ENCODE results near the gene NRARP.

NRARP gene

DNA sequence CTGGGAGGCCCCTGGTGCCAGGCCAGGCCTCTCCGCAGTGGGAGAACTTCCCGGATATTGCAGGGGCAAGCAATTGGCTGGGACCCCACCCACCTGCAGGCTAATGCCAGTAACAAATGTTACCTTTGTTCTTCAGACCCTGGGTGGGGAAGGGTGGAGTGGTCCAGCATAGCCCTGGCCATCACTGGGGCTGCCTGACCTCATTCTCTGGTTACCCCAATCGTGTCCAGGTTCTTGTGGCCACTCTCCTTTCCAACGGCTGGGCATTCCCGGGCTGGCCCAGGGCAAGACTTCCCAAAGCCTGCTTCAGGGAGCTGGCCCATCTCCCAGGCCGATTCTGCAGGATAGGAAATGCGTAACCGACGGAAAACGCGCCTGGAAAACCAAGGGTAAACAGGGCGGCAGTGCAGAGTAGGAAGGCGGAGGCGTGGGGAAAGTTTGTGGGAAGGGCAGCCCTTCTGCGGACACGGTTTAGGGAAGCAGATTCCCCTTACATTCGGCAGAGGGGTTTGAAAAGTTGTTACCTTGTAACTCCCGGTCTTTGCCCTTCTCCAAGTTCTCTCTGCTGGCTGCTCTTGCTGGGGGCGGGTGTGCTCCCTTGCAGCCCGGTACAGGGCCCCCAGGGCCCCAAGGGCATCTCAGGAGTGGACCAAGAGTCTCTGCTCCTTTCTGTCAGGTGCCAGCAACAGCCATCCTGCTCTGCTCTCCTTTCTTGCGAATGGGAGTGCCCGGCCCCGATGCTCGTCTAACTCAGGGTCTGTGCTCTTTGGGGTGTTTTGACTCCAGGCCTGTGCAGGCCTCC, 3.5 kb downstream of the NRARP start:
- DNase-seq (ENCODE audit: low read depth, low spot score) = no peak

DNA sequence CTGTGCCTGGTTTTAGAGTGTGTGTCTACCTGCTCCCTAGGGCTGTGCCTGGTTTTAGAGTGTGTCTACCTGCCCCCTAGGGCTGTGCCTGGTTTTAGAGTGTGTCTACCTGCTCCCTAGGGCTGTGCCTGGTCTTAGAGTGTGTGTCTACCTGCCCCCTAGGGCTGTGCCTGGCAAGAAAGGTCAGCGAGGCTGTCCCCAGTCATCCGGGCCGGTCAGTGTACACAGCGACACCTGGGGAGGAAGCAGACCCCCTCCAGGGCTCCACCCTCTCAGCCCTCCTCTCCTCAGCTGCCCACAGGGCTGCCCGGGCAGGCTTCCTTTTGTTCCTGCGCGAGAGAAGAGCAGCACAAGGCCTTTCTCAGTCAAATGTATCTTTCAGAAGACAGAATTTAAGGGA, 4.1 kb downstream of the NRARP start:
- no peak for DNase-seq (ENCODE audit: low read depth, low spot score)

DNA sequence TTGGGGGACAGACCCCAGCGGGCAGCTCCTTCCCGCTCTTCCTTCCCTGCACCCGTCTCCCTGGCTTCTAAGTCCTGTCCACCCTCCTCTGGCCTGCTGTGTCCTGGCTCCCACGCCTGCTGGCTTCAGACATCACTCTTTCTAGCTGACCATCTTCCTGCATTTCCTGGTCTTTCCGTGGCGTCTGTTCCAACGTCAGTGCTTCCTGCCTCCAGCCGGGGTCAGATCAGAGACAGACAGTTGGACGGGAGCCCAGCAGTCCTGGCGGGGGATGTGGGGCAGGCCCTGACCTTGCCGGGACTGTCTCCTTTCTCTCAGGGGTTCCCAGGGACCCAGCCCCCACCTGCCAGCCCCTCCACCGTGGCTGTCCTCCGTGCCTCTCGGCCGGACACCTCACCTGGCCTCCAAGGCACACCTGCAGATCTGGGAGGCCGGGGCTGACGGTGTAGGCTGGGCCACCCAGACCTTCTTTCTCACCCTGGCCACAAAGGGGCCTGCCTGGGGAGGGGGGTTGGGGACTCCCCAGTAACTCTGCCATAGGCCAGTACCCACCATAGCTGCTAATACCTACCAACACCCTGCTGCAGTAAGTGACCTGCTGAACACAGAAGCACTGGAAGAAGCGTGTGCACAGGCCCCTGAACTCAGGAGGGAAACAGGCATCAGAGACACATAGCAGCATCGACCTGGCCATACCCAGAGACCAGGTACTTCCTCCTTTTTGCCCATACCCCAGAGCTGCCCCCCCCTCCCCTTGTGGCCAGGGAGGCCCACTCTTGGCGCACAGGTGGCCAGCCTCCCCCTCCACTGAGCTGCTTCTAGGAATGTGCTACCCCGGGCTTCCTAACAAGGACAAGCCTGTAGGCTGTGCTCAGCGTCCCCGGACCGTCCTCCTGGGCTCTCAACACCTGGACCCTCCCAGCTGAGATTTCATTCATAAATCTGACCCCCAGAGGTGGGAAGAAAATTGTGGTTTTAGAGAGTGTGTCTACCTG, 5.1 kb downstream of the NRARP start:
- no peak for DNase-seq (ENCODE audit: low read depth, low spot score)

DNA sequence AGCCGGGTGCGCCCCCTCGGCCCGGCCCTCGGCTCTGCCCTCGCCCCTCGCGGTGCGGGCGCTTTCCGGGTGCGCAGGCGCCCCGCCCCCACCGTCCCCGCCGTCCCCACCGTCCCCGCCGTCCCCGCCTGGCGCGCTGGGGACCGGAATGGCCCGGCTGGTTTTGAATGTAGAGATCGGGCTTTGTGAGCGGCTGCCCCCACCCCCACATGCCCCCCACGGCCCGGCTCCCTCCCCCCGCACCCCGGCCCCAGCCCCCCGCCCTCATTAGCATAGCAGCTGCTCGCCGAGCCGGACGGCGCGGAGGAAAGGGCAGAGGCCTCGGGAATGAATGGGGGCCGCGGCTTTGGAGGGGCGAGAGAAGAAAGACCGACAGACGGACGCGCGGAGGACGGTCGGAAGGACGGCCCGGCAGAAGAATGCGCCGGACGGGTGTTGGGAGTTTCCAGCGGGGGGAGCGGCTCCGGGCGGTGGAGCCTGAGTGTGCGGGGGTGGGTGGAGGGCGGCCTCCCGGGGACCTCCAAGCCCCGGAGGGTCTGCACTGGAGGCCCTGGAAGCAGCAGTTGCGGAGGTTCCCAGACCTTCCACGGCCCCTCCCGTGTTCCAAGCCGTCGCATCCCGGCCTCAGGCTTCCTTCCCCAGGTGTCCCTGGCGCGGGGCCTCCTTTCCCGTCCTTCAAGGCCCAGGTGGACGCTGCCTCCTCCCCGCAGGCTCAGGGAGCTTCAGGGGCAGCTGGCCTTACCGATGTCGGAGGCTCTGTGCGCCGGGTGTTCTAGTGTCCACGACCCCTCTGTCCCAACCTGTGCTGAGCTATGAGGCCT, 6.0 kb downstream of the NRARP start:
- no peak for DNase-seq (ENCODE audit: low read depth, low spot score)

DNA sequence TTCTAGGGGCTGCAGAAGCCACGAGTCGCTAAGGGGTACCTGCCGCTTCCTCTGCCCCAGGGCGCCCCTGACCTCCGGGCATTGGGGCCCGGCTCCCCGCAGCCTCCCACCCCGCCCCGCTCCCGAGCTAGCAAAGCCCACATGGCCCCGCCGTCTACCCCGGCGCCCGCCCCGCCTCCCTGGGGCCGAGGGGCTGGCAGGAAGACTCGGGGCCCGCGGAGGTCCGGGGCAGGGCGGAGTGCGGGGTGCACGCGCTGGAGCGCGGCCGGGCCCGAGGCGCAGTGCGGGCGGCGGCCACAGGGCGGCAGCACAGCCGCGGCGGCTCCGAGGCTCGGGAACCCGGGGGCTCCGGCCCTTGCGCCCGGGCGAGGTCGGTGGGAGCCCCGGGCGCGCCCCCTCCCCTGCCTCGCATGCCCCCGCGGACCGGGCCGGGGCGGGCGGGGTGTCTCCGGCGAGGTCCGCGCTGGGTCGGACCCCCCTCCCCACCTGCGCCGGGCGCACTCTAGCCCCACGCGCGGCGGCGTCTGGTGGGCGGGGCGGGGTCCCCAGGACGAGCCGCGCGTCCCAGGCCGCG, 6.7 kb downstream of the NRARP start:
- peak; percentile 28 for DNase-seq (ENCODE audit: low read depth, low spot score)

DNA sequence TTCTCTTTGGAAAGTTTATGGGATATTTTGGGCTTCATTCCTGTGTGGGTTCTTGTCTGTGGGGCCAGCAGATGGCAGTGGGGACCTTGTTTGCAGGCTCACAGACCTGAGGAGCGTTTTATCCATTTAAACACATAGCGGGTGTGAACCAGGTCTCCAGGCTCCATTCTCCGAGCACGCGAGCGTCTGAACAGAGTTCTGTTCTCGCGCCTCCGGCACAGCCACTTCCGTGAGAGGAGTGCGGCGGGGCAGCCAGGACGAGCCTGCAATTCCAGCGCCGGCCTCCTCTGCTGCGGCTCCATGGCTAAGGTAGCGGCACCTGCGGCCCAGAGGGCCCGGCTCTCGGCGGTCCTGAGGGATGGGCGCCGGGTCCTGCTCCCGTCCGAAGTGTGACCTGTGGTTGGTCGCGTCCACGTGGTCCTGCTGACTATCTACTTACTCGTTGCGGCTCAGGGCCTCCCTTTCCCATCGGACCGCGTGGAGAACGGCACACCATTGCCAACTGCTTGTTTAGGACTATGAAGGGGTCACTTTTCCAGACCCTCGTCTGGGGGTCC, 7.3 kb downstream of the NRARP start:
- DNase-seq (ENCODE audit: low read depth, low spot score) = no peak

DNA sequence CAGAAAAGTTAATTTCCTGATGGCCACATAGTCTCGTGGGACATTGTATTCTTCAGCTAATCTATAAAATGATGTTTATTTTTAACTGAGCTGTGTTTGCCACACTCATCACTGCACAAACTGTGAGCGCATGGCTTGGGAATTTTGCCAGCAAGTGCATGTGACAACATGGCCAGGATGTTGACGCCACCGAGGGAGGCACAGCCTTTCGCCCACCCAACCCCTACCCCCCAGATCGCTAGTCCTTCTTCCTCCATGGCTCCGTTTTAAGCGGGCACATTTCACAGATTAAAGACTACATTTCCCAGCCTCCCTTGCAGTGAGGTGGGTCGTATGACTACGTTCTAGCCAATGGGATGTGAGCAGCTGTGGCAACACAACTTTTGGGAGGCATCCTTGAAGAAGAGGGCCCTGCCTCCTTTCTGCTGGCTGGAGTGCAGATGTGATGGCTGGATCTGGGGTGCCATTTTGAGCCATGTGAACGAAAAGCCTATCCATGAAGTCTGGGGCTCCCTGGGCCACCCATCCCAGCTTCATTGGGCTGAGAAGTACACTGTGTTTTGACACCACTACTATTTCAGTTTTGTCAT, 7.9 kb downstream of the NRARP start:
- no peak for DNase-seq (ENCODE audit: low read depth, low spot score)

DNA sequence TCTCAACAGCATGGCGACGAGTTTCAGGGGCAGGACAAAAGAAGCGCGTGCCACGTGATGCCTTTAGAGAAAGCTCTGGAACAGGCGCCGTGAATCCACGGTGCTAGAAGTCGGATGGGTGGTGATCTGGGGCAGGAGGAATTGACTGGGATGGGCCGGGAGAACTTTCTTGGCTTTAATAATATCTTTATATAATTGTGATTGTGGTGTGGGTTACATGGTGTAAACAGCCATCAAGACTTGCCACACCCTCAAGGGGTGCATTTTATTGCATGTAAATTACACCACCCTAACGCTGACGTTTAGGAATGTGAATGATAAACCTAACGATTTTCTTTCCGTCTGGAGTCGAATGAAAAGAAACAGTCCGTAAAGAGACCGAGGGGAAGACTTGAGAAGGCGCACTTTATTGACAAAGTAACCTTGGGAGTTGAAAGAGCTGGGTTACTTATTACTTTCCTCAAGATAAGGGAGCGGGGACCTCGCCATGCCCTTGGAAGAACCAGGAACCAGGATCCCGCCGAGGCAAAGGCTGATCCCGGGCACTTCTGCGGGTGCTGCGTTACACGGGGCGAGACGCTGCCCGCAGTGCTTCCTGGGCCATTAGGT, 8.5 kb downstream of the NRARP start:
- no peak for DNase-seq (ENCODE audit: low read depth, low spot score)

DNA sequence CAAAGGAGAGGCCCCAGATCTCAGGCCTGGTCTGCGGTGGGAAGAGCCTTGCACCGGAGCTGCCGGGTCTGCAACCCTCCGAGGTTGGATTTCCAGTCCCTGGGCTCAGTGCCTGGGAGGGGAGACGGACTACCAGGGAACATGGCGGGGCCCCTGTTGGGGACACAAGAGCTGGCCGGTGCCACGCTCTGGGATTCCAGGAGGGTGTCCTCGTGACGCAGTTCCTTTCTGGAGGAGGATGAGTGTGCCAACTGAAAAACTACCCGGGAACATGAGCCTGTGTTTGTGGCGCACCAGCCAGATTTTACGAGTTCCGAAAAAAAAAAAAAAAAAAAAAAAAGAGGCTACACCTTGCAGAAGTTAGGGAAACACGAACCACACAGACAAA, 9.0 kb downstream of the NRARP start:
- no peak for DNase-seq (ENCODE audit: low read depth, low spot score)

DNA sequence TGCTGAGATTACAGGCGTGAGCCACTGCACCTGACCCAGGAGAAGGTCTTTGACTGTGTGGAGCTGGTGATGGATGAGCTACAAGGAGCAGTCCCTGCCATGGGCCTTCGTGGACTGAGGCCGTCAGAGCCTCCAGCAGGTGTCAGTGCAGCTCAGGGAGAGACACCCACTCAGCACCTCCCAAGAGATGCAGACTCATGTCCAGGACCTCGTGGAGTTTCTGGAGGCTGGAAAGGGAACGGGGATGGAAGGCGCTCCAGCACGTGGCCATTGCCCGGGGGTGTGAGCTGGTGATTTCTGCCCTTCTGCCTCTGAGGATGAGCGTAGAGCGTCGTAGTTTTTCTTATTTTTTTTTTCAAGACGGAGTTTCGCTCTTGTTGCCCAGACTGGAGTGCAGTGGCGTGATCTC, 15.1 kb downstream of the NRARP start:
- DNase-seq (ENCODE audit: low read depth, low spot score) = no peak

DNA sequence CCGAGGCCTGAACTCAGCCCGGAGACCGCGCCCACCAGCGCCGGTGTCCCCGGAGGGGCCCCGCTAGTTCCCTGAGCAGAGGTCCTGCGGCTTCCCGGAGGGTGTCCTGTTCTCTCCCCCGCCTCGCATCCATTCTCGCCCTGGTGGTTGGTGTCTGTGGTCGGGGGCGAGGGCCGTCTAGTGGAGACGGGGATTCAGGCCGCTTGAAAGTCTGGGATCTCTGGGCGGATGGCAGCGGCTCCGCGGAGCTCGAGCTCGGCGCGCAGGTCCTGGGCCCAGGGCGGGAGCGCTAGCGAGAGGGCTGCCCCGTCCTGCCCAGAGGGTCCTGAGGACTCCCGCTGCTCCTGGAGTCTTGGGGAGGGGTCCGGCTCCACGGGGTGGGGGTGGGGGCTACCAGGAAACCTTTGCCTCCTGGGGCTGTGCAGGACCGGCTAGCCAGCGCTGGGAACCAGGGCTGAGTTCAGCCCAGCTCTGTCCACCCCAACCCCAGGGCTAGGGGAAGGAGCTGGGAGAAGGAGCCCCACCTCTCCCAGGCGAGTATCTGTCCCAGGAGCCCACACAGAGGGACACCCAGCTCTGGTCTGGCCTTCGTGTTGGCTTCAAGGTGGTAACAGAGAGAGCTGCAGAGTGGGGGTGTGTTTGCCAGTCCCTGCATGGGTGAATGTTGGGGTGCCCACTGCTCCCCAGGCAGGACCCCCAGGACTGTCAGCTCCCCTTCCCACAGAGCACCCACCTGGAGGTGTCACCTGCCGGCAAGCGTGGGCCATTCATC, 20.5 kb downstream of the NRARP start:
- DNase-seq (ENCODE audit: low read depth, low spot score) = no peak

DNA sequence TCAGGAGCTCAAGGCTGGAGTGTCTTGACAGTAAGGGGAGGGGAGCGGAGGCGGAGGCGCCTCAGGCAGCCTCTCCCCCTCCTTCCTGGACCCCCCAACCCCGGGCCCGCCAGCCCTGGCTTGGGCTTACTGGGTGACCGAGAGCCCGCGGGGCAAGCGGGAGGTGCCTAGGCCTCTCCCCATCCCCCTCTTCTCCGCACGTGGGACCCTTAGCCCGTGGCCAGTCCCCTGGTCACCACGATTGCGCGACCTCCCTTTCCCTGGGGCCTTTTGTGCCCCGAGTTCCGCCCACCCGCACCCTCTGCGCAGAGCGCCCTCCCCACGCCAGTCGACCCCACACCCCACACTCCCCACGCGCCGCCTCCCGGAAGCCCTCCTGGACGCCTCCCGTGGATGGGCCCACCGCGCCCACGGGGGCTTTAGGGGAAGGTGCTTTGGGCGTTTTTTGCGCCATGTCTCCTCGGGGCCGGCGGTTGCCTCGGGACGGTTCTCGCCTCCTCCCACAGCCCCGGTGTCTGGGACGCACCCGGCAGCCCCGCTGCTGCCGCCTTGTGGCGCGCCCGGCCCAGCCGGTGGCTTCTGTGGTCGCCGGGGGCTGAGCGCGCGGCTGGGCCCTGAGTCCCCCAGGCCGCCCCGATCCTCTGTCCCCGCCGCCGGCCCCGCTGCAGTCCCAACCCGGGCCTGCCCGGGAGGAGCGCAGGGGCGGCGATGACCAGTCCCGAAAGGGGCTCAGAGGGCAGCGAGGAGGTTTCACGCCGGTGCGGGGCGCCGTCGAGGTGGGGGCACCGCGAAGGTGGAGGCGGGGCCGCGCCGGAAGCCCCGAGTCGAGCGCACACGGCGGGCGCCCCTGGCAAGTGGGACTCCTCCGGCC, 21.4 kb downstream of the NRARP start:
- DNase-seq (ENCODE audit: low read depth, low spot score) = no peak

DNA sequence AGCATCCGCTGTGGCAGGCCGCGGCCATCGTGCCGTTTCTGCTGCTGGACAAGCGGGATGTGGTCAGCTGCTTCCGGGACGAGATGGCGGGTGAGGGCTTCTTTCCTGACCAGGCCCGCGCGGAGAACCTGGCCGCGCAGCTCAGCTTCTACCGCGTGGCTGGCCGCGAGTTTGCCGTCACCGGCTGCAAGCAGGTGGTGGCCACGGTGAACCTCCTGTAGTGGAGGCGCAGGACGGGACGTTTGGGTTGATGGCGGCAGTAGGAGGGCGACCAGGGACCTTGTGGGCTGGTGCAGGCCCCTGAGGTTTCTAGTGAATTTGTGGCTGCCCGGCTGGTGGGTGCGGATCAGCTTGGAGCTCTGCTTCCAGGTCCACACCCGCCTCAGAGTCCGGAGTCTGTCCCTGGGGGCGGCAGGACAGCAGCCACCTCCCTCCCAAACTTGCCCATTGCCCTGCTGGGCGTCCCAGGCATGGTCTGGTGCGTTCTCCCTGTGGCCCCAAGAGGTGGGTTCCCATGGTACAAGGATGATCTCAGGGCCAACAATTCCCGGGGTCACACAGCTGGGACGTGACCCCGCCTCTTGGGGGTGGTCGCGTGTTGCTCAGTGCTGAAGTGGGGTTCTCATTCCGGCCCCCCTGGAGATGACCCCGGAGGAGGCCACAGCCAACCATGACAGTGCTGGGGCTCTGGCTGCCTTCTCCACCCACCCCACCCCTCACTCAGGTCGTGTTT, 22.2 kb downstream of the NRARP start:
- no peak for DNase-seq (ENCODE audit: low read depth, low spot score)

DNA sequence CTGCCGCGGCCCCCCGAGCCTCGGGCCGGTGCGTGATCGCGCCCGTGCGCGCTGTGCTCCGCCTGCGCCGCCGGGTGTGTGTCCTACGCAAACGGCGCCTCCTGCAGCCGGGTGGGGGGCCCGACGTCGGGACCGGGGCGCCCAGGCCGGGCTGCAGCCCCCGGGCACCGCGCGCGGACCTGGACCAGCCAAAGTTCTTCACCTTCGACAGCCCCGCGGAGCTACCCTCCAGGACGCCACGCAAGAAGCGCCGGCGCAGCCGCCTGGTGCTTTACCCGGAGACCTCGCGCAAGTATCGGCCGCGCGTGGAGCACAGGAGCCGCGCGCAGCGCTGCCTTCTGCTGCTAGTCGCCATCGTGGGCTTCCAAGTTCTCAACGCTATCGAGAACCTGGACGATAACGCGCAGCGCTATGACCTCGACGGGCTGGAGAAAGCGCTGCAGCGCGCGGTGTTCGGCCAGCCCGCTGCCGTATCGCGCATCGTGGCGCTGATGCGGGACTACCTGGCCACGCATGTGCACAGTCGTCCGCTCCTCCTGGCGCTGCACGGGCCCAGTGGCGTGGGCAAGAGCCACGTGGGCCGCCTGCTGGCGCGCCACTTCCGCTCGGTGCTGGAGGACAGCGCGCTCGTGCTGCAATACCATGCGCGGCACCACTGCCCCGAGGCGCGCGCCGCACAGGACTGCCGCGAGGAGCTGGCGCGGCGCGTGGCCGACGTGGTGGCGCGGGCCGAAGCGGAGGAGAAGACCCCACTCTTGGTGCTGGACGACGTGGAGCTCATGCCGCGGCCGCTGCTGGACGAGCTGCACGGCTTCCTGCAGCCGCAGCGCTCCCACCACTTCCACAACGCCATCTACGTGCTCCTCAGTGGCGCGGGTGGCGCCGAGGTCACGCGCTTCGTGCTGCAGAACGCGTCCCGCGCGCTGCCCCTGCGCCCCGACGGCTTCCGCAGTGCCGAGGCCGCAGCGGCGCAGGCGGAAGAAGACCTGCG, 23.1 kb downstream of the NRARP start:
- DNase-seq (ENCODE audit: low read depth, low spot score) = no peak

DNA sequence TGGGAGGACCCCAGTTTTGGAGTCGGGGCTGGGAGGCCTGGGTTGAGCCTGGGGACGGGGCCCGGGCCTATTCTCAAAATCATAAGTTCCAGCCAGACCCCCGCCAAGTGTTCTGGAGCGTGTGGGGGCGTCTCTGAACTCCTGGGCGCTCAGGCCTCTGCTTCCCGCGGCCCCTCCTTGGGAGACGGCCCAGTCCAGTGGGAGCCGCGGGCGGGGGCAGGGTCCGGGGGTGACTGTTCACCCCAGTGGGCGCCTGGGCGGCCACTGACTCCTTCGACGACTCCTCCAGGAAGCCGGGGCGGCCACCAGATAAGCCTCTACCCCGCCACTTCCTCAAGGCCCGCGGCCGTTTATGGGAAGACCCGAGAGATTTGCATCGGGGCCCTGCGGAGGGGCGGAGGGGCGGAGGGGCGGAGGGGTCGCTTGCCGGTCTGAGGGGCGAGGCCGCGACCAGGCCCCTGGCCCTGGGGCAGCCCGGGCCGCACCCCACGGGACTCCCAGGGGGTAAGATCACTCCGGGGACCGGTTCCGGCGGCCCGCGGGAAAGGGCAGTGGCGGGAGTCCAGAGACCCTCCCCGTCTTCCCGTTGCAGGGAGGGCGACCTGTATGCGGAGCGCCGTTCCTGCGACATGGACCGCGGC, 23.9 kb downstream of the NRARP start:
- no peak for DNase-seq (ENCODE audit: low read depth, low spot score)
